HuH-7 (cell line): ENCODE measurements around the gene IL4R.
"Not testable (repeated sequence)": the region's sequence is repeated elsewhere in the genome, so short reads cannot be mapped to it uniquely, and the experiment has no call there.

Source experiments
- DNase-seq: peaks from one replicate; pipeline ENCODE4 v3.0.0; 2011; ENCODE audit warnings: low spot score

The IL4R gene

DNA sequence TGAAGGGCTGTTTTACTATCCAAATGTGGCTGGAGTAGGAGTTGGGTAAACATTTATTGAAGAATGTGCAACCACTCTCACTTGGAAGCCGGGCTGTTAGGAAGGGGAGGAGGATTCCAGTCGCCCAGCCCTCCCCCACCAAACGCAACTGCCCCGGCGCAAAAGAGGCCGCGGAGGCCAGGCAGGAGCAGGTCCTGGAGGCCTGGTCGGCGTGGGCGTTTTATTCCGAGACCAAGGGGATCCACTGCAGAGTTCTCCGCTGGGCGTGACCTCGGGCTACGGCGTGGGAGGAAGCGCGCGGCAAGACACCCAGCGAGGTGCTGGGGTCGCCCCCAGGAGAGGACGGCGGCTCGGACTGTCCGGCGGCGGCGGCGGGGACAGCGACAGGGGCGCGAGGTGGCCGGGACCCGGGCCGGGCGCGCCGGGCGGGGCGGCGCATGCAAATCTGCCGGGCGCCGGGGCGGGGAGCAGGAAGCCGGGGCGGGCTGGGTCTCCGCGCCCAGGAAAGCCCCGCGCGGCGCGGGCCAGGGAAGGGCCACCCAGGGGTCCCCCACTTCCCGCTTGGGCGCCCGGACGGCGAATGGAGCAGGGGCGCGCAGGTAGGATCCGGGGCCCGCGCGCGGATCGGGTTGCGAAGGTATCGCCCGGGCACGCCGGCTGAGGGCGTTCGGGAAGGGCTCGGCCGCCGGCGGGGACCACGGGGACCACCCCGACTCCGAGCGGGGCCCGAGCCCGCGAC, at the start of gene IL4R:
TSS of gene IL4R (plus strand) at position 553 of the 739 bp plus-strand sequence. CDS start 26,230 bp downstream, outside the sequence.
- peak; percentile 84 for DNase-seq

DNA sequence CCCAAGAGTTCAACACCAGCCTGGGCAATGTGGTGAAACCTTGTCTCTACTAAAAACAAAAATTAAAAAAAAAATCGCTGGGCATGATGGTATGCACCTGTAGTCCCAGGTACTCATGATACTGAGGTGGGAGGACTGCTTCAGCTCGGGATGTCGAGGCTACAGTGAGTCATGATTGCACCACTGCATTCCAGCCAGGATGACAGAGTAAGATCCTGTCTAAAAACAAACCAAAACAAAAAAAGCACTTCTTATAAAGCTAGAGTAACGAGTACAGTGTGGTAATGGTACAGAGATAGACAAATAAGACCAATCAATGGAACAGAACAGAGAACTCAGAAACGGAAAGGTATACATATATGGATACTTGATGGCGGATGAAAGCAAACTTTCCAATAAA, 49.6 kb upstream of the IL4R start:
- no peak for DNase-seq

DNA sequence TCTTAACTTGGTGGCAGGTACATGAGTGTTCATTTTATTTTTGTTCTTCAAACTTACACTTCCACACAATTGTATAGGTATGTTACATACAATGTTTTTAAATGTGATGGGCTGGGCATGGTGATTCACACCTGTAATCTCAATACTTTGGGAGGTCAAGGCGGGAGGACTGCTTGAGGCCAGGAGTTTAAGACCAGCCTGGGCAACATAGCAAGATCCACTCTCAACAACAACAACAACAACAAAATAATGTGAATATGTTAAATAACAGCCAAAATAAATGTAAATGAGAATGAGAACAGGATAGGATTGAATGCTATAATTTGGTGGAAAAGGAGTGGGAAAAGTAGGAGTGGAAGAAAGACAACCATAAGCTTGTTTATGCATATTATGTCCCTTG, 47.8 kb upstream of the IL4R start:
- DNase-seq, result no peak

DNA sequence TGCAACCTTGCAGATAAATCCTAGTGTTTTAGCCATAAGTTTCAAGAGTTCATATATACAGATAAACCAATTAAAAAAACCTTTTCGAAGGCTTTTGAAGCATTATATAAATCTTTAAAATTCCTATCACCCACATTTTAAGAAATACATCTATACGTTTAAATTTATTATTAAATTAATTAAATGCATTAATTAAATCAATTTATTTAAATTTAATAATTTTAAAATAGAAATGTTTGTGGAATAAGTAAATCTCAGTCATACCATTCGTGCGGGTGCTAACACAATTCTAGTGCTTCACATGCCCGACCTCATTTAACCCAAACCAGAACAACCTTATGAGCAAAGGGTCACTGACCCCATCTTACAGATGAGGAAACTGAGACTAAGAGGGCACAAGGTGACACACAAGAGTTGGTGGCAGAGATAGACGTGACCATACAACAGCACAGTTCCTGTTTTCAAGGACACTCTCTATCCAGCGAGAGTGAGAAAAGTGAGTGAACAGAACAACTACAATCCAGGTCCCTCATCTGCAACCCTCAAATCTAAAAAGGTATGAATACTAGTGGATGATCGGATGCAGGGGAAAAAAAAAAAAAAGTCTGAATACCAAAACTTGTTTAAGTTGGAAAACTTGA, 46.6 kb upstream of the IL4R start:
- DNase-seq, result no peak

DNA sequence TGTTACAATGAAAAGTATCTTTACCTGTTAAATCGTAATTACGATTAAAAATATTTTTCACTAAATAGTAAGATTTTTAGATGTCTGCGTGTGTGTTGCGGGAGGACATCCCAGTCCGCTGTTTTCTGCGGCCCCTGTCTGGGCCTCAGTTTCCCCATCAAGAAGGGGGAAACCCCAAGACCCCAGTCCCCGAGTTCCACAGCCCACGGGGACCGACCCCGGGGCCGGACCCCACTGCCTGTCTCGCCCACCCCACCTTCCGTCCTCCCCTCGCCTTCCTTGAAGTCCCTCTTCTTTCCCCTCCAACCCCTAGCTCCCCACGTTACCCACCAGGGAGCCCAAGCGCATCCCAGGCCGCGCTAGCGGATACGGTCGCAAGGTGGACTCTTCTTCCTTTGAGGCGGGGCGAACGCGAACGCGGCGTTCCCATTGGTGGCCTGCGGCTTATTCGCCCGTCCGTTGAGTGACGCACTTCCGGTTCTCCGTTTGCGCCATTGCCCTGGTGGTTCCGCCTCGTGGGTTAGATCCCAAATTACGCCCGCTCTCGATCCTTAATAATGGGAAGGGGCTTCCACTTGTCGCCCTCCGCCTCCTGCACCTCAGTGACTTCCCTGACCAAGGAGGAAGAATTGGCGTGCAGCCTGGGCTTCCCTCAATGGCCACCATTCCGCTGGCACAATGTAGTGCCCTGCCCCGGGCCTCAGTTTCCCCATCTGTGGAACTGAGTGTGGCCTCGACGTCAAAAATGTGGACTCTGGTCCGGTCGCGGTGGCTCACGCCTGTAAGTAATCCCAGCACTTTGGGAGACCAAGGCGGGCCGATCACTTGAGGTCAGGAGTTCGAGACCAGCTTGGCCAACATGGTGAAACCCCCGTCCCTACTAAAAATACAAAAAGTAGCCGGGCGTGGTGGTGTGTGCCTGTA, 45.1 kb upstream of the IL4R start, which contains the start of gene NSMCE1:
TSS of gene NSMCE1 (minus strand) at position 397 of the 924 bp plus-strand sequence. CDS start 11,202 bp downstream, outside the sequence.
- peak; percentile 91 for DNase-seq

DNA sequence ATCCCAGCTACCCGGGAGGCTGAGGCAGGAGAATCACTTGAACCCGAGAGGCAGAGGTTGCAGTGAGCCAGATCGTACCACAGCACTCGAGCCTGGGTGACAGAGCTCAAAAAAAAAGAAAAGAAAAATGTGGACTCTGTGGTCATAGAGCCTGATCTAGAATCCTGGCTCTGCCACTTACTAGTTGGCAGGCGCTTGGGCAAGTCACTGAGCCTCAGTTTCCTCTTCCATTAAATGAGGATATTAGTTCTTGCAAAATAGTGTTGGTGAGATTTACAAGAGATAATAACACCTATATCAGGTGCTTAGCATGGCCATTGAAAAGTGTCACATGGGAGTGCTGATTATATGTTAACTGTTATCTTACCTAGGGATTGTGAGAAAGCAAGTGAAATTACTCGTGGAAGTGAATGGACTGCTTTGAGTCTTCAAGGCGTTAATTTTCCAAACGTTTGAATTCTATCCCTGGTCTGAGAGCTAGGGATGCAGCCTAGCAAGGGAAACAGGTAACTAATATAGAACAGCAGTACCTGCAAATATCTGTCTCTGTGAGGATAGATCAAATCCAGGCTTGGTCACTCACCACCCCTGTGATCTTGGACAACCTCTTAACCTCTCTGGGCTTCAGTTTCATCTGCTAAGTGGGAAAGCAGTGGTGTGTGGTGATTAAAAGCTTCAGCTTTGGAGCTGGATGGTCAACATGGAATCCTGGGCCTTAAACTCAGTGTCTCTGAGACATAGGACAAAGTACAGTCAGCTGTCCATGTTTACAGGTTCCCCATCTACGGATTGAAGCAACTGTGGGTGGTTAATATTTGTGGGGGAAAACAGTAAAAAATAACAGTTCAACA, 44.2 kb upstream of the IL4R start:
- no peak for DNase-seq

DNA sequence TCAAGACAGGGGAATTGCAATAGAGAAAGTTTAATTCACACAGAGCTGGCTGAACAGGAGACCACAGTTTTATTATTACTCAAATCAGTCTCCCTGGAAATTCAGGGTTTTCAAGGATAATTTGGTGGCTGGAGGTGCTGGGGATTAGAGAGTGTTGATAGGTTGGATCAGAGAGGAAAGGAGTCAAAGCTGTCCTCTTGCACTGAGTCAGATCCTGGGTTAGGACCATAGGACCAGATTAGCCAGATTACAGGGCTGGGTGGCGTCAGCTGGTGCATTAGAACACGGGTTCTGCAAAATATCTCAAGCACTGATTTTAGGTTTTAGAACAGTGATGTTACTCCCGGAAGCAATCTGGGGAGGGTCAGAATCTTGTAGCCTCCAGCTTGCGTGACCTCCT, 43.4 kb upstream of the IL4R start:
- no peak for DNase-seq

DNA sequence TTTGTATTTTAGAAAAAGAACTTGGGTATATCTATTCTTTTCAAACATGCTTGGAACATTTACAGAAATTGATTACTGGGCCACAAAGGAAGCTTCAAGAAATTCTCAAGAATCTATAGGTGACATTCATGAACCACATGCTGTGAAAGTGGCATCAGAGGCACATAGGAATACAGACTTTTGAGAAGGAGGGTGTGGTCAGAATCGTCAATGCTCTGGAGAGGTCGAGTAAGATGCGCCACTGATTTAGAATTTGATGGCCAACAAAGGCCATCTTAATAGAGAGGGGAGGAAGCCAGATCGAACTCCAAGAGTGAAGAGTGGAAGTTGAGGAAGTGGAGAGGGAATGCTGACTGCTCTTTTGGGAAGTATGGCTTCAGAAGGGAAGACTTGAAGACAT, 41.7 kb upstream of the IL4R start:
- no peak for DNase-seq

DNA sequence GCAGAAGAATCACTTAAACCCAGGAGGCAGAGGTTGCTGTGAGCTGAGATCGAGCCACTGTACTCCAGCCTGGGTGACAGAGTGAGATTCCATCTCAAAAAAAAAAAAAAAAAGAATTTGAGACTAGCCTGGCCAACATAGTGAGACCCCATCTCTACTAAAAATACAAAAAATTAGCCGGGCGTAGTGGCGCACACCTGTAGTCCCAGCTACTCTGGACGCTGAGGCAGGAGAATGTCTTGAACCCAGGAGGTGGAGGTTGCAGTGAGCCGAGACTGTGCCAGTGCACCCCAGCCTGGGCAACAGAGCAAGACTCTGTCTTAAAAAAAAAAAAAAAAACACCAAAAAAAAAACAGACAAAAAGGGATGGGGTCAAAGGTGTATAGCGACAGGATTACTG, 41.1 kb upstream of the IL4R start:
- DNase-seq, result not testable (repeated sequence)

DNA sequence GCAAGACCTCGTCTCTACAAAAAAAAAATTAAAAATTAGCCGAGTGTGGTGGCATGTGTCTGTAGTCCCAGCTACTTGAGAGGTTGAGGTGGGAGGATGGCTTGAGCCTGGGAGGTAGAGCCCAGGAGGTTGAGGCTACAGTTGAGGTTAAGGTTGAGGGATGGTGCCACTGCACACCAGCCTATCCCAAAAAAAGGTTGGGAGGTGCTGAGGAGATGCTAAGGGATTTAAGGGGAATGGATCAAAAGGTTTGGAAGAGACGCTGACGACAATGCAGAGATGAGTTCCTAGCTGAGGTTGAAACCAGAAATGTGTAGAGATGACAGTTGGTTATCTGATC, 40.5 kb upstream of the IL4R start:
- DNase-seq, result no peak

DNA sequence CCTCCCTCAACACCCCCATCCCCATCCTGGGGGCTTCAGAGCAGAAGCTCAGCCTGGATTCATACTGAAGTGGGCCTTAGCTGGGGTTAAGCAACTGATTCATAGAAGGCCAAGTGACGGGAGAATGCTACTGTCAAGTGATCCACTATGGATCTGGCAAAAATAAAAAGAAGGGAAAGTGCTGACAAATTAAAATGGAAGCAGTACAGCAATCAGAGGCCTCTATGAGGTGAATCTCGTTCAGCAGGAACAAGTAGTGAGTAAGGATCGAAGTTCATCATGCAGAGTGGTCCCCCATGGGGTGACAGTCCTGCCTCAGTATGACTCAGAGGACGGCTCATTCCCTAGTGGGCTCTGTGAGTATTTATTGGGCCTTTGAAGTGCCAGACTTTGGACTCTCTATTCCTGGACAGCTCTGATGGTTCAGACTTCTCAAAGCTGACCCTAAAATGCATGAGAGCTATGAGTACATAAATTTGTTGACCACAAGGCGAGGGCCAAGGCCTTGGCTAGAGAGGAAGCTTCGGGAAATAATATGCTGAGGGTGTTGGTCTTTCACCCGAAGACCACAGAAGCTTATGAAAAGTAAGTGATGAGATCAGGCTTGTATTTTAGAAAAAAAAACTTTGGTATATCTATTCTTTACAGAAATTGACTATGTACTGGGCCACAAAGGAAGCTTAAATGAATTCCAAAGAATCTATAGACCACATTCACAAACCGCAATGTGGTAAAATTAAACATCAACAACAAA, 39.9 kb upstream of the IL4R start:
- DNase-seq, result peak; percentile 59

DNA sequence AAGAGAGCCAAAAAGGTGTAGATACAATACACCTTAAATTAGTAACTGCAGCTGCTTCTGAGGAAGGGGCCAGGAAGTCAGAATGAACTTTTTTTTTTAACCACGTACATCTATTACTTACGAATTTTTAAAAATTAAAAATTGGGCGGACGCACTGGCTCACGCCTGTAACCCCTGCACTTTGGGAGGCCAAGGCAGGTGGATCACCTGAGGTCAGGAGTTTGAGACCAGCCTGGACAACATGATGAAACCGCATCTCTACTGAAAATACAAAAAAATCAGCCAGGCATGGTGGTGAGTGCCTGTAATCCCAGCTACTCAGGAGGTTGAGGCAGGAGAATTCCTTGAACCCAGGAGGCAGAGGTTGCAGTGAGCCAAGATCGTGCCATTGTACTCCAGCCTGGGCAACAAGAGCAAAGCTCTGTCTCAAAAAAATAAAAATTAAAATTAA, 39.3 kb upstream of the IL4R start:
- not testable (repeated sequence) for DNase-seq

DNA sequence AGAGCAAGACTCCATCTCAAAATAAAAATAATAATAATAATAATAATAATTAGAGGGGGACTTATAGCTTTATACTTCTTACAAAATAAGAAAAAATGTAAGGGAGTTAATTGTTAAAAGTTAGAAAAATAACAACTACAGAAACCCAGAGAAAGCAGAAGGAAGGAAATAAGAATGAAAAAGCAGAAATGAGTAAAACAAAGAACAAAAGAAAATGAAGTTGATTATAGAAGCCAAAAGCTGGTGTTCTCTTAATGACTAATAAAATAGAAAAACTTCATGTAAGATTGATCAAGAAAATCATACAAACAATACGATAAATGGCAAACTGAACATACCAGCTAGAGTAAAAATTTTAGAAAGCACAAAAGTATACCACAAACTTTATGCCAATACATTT, 38.4 kb upstream of the IL4R start:
- DNase-seq, result no peak

DNA sequence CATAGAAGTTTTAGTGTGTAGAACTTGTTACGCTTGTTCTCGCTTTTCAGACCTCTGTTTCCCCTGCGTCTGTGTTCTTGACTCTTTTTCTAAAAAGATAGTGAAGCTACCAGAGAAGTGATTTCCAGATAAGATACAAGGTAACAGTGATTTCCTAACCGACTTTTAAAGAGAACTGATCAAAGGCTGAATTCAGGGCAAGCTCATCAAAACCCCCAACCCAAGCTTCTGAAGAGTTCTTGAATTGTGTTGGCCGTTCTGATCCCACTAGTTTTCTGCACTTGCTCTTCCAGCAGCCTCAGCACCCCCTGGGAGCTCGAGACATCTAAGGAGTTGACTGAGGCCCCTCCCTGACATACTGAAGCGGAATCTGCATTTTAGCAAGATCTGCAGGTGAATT, 32.5 kb upstream of the IL4R start:
- no peak for DNase-seq

DNA sequence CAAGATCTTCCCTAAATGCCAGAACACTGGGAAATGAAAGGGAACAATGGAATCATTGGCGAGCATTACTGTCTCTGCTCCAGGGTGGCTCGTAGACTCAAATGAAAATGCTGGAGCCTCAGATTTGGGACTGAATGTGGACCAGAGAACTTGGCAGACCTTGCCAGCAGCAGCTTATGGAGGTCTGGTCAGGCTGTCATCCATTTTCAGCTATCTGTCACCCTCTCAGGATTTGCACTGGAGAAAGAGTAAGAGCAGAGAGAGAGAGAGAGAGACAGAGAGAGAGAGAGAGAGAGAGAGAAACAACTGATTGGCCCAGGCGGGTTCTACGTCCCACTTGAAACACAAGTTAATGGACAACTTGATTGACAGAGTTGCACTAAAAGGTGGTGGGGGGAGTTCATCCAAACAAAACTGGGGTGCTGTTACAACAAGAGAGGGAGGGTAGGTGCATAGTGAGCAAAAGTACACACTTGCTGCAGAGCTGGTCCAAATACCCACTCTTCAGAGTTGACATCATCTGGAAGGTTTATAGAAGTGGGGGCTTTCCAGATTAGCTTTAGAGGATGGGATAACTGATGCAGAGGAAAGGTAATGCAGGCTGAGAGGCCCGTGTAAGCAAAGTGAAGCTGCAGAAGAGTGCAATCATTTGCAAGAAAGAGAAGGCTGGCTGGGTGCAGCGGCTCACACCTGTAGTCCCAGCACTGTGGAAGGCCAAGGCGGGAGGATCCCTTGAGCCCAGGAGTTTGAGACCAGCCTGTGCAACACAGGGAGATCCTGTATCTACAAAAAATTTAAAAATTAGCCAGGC, 28.7 kb upstream of the IL4R start:
- no peak for DNase-seq

DNA sequence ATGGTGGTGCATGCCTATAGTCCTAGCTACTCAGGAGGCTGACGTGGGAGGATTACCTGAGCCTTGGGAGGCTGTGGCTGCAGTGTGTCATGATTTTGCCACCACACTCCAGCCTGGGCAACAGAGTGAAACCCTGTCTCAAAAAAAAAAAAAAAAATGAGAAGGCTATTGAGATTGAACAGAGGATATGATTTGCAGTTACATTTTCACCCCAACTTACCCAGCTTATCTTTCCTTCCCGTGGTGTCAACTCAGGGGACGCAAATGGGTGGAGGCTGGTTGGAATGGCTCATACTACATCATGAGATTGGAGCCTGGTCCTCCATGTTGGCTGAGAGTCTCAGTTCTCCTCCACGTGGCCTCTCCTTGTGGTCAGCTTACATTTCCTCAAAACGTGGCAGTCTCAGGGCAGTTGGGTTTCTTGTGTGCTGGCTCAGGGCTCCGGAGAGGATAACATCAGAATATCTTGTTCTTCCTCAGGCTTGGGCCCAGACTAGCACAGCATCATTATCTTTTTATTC, 28.0 kb upstream of the IL4R start:
- no peak for DNase-seq

DNA sequence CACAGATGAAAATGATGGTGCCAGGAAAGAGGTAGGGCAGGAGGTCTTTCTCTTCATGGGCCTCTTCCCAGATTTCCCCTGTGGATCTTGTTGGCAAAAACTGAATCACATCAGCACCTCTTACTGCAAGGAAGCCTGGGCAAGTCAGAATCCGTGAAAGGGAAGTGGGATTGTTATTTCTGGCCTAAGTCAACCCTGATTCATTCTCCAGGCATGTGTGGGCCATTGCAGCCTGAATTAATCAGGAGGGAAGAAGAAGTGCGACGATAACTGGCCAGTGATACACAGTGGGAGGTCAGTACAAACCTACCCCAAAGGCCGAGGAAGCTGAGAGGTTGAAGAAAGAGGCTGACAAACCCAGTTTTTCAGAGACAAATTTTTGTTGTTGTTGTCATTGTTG, 27.3 kb upstream of the IL4R start:
- no peak for DNase-seq

DNA sequence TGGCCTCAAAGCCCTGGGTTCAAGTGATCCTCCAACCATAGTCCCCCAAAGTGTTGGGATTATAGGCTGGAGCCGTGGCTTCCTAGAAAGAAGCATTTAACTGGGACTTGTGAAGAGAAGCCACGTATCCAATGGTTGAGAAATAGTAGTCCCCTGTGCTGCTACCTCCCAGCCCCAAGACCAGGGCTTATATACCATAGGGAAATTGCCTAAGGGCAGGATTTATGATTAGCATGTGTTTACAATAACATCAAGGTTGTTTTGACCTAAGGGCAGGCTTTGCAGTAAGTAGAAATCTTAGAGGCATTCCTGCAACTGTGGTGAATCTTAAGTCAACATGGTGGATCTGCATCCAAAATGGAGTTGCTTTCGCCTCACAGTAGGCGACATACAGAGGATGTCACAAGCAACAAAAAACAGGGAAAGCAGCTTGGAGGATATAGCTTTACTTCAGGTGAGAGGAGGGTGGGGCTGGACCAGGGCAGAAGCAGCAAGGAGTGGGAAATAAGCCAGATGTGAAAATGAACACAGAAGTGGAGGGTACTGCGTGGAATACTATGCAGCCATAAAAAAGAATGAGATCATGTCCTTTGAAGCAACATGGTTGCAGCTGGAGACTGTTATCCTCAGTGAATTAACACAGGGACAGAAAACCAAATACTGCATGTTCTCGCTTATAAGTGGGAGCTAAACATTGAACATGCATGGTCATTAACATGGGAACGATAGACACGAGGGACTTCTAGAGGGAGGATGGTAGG, 26.5 kb upstream of the IL4R start:
- DNase-seq, result no peak

DNA sequence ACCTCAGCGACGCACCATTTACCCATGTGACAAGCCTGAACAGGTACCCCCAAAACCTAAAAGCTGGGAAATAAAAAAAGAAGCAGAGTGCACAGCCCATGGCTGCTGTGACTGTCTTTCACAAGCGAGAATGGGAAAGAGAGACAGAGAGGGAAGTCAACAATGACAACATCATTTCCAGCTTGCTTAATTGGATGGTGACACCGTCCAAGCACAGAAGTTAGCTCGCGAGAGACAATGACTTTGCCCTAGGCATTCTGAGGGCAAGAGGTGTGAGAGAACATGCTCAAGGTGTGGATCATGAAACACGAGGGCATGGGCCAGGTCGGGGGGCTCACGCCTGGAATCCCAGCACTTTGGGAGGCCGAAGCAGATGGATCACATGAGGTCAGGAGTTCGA, 25.9 kb upstream of the IL4R start:
- no peak for DNase-seq
